OCI-LY7 (cell line): ENCODE measurements around the gene IL1RAPL1. TPM values are rescaled to one million over a fixed set of nuclear protein-coding genes. Genes with fewer than 3 reads are reported as not detected.

Source experiments
- BruUV-seq: library from RNA; stranded (reverse); fragments of 400-500 nt; replicated peaks from 2 replicates; lab custom pipeline; 2021; lab: Mats Ljungman, UMichigan
- CTCF ChIA-PET: fragments of 300-600 bp; sonication (Branson Sonifier 250); formaldehyde crosslinking; loops from one replicate; lab custom pipeline; 2022; ENCODE audit warnings: antibody characterized with exemption; ENCODE audit not compliant: unreplicated experiment; lab: Charles Lee
- POLR2A ChIA-PET: fragments of 300-600 bp; sonication (Branson Sonifier 250); formaldehyde crosslinking; loops from one replicate; lab custom pipeline; 2022; ENCODE audit warnings: antibody characterized with exemption; lab: Charles Lee
- DNase-seq: peaks from one replicate; pipeline ENCODE4 v3.0.0-alpha.2; 2015; ENCODE audit warnings: low spot score
- H2AFZ ChIP-seq: fragments of 200-600 bp; sonication (generic), shearing (Covaris generic); 2 replicates; pipeline ENCODE4 v1.6.1; 2014; ENCODE audit warnings: mild to moderate bottlenecking, antibody characterized with exemption, low read length, moderate library complexity
- H3K27ac ChIP-seq: fragments of 200-600 bp; sonication (generic); 2 replicates; pipeline ENCODE4 v1.5.1; 2014; ENCODE audit warnings: mixed run types, low read depth, mild to moderate bottlenecking, moderate library complexity, low read length, inconsistent platforms; ENCODE audit not compliant: poor library complexity, severe bottlenecking
- H3K36me3 ChIP-seq: fragments of 200-600 bp; sonication (generic); 2 replicates; pipeline ENCODE4 v1.6.1; 2014; ENCODE audit warnings: mild to moderate bottlenecking, antibody characterized with exemption, low read length, moderate library complexity, mixed read lengths; ENCODE audit not compliant: insufficient read depth
- H3K4me1 ChIP-seq: fragments of 200-600 bp; sonication (generic); 2 replicates; pipeline ENCODE4 v1.5.1; 2014; ENCODE audit warnings: mild to moderate bottlenecking, low read length; ENCODE audit not compliant: insufficient read depth, poor library complexity, severe bottlenecking
- H3K4me2 ChIP-seq: fragments of 200-600 bp; sonication (generic); 2 replicates; pipeline ENCODE4 v1.6.1; 2014; ENCODE audit warnings: mild to moderate bottlenecking, low read length
- H3K4me3 ChIP-seq: fragments of 200-600 bp; sonication (generic); 2 replicates; pipeline ENCODE4 v1.5.1; 2014; ENCODE audit warnings: mild to moderate bottlenecking, low read depth, low read length; ENCODE audit not compliant: poor library complexity, severe bottlenecking
- H3K79me2 ChIP-seq: fragments of 200-600 bp; sonication (generic); 2 replicates; pipeline ENCODE4 v1.6.1; 2016; ENCODE audit warnings: low read depth, mild to moderate bottlenecking, low read length, moderate library complexity, mixed read lengths; ENCODE audit not compliant: insufficient read depth
- H3K9me2 ChIP-seq: fragments of 200-600 bp; sonication (generic); 2 replicates; pipeline ENCODE4 v1.6.1; 2016; ENCODE audit warnings: mild to moderate bottlenecking, low read length, mixed read lengths; ENCODE audit not compliant: insufficient read depth
- H3K9me3 ChIP-seq: fragments of 200-600 bp; sonication (generic); 2 replicates; pipeline ENCODE4 v1.6.1; 2014; ENCODE audit warnings: mild to moderate bottlenecking, mixed run types, low read length, mixed read lengths
- H4K20me1 ChIP-seq: fragments of 200-600 bp; sonication (generic); 2 replicates; pipeline ENCODE4 v1.6.1; 2014; ENCODE audit warnings: mild to moderate bottlenecking, antibody characterized with exemption, low read length, moderate library complexity, mixed read lengths; ENCODE audit not compliant: insufficient read depth
- EZH2phosphoT487 ChIP-seq: fragments of 200-600 bp; sonication (generic); IDR thresholded peaks from 2 replicates; pipeline ENCODE4 v1.6.1; 2018; ENCODE audit warnings: low read depth, borderline replicate concordance, mild to moderate bottlenecking, mixed run types, antibody characterized with exemption, low read length, moderate library complexity, mixed read lengths
- intact Hi-C: fragments of 100-400 bp; cut with micrococcal nuclease; formaldehyde crosslinking; loops from one replicate; pipeline ENCODE4 v1.10.0; 2022; ENCODE audit not compliant: unreplicated experiment
- total RNA-seq, 2 experiments: library from RNA; depleted of rRNA in 1 of 2; stranded (reverse); fragments of >200 nt in 1 of 2; shearing (Covaris generic) in 1 of 2; gene quantifications; 2 replicates each; pipeline ENCODE4 v1.2.3, GENCODE V29; 2014 to 2022
- TF ChIP-seq, protein P1 (sequence below): fragments of 200-600 bp; sonication (generic); conservative IDR thresholded peaks from 2 replicates; pipeline ENCODE4 v1.5.1; 2014; ENCODE audit warnings: mild to moderate bottlenecking, antibody characterized with exemption, low read length, moderate library complexity, mixed read lengths

Gene IL1RAPL1
- total RNA-seq, 2 experiments from 2014 or later = not detected

DNA sequence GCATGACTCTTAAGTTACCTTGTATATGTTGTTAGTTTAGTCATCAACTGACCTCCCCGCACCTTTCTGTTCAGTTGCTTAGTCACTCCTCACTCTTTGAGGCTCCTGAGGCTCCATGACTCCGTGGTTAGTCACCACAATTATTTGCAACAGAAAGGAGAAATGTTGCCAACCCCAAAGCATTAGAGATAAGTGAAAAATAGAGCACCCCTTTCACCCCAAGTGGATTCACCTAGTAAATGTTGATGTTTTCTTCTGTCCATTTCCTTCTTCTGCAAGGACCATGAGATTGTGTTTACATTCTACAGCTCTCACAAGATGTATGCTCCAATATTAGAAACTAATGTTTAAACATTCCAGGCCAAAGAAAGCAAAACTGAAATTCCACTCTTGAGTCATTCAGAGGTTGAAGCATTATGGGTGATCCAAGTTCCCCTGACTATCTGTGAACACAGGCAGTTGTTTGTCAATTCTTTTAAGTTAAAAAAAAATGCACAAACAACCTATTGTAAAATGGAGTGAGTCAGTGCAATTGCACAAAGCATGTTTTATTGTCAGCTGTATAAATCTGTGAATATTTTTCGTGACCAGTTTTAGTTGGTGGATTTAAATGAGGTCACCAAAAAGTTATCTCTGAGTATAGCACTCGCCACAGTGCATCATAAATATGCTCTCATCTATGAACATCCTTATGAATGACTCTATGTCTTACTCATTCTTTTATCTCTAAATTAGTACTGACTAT lies 1075.7 kb downstream of the IL1RAPL1 start:
- no peak for DNase-seq
- CTCF ChIA-PET = no interaction called here
- H3K4me3 ChIP-seq = no peak overlapping the region
- no peak overlapping the region for H3K27ac ChIP-seq
- H3K4me2 ChIP-seq = no peak overlapping the region
- intact Hi-C loops = no loop called here
- H3K9me2 ChIP-seq = no peaks in the 10 kb centered on the region
- POLR2A ChIA-PET = interaction anchor here (0.6 kb wide), 1 partner anchor 138 kb away, joined by 3 read pairs; no protein-coding TSS in a partner anchor
- TF ChIP-seq EZH2phosphoT487 = no peak
- TF ChIP-seq, protein P1, sequence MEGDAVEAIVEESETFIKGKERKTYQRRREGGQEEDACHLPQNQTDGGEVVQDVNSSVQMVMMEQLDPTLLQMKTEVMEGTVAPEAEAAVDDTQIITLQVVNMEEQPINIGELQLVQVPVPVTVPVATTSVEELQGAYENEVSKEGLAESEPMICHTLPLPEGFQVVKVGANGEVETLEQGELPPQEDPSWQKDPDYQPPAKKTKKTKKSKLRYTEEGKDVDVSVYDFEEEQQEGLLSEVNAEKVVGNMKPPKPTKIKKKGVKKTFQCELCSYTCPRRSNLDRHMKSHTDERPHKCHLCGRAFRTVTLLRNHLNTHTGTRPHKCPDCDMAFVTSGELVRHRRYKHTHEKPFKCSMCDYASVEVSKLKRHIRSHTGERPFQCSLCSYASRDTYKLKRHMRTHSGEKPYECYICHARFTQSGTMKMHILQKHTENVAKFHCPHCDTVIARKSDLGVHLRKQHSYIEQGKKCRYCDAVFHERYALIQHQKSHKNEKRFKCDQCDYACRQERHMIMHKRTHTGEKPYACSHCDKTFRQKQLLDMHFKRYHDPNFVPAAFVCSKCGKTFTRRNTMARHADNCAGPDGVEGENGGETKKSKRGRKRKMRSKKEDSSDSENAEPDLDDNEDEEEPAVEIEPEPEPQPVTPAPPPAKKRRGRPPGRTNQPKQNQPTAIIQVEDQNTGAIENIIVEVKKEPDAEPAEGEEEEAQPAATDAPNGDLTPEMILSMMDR = no peak
- BruUV-seq = no TSS peak
- H3K9me3 ChIP-seq = no peaks in the 10 kb centered on the region
- no peaks in the 10 kb centered on the region for H4K20me1 ChIP-seq
- H2AFZ ChIP-seq = no peak overlapping the region
- H3K79me2 ChIP-seq = no peaks in the 10 kb centered on the region
- H3K4me1 ChIP-seq = no peaks in the 10 kb centered on the region
- H3K36me3 ChIP-seq = no peaks in the 10 kb centered on the region

DNA sequence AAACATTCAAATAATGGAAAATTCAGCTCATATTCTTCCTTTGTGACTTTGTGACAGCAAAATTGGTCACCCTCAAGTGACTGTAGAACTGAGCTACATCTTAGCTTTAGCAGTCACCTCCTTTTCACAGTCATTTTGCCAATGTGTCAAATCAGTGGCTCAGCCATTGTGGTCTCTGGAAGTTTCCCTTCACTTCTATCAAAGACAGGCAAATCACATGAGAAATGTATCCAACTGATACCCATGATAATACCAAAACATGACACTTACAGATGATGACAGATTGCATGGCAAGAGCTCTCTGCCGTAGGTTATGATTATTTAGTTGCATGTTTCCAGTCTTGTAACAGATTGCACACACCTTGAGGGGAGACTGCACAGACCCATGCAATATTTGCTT lies 1078.3 kb downstream of the IL1RAPL1 start:
- intact Hi-C loops = no loop called here
- no peaks in the 10 kb centered on the region for H4K20me1 ChIP-seq
- no peak overlapping the region for H3K27ac ChIP-seq
- TF ChIP-seq, protein P1 = no peak
- TF ChIP-seq EZH2phosphoT487 = no peak
- no peak overlapping the region for H3K4me2 ChIP-seq
- ChIA-PET CTCF (no interaction called here), POLR2A (no interaction called here)
- no TSS peak for BruUV-seq
- no peaks in the 10 kb centered on the region for H3K9me3 ChIP-seq
- H3K4me3 ChIP-seq = no peak overlapping the region
- H3K9me2 ChIP-seq = no peaks in the 10 kb centered on the region
- H3K79me2 ChIP-seq = no peaks in the 10 kb centered on the region
- DNase-seq = no peak
- no peak overlapping the region for H2AFZ ChIP-seq
- H3K4me1 ChIP-seq = no peaks in the 10 kb centered on the region
- no peaks in the 10 kb centered on the region for H3K36me3 ChIP-seq

DNA sequence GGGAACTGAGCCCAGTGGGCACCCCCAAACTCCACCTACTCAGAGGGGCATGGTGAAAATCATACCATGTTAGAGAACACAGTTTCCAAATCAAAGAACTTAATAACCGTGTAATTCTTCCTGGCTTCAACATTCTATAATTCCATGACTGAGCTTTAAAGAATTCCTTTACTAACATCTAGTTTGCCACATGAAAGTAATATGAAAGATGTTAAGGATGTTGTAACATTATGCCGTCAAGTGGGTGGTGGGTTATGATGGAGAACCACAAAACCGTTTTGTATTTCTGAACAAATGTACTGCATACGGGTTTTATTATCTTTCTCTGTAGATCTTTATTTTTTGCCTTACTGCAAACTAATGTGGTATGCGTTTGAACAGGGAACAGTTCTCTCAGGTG lies 1079.1 kb downstream of the IL1RAPL1 start:
- POLR2A ChIA-PET = no interaction called here
- H3K9me3 ChIP-seq = no peaks in the 10 kb centered on the region
- no peaks in the 10 kb centered on the region for H3K4me1 ChIP-seq
- H3K36me3 ChIP-seq = no peaks in the 10 kb centered on the region
- no peak overlapping the region for H2AFZ ChIP-seq
- H4K20me1 ChIP-seq = no peaks in the 10 kb centered on the region
- TF ChIP-seq EZH2phosphoT487 = no peak
- TF ChIP-seq, protein P1 = no peak
- CTCF ChIA-PET = no interaction called here
- DNase-seq = no peak
- no TSS peak for BruUV-seq
- no peak overlapping the region for H3K4me3 ChIP-seq
- H3K9me2 ChIP-seq = no peaks in the 10 kb centered on the region
- intact Hi-C loops = no loop called here
- H3K79me2 ChIP-seq = no peaks in the 10 kb centered on the region
- H3K4me2 ChIP-seq = no peak overlapping the region
- no peak overlapping the region for H3K27ac ChIP-seq
